Measurements from ENCODE around the gene ISLR. TPM values are rescaled to one million over a fixed set of nuclear protein-coding genes. Genes with fewer than 3 reads are reported as not detected.

Gene ISLR
- total RNA-seq, 1 donor, result 106 TPM

DNA sequence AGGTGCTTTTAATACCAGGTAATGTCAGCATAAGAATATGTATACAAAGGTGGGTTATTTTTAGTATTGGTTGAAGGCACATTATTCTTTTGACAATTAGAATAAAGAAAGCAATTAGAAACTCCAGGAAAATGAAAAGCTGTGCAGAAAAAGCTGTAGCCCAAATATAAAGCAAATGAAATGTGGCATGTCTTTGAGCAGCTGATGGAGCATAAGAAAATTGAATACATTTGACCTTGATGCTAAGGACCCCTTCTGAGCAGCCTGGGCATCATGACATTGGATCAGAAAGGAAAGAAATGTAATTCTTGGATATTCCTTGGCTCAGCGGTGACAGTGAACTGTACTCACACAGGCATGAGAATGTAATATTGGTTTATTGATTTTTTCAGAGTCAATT is 8.0 kb upstream of the ISLR start:
- no peak for DNase-seq (ENCODE audit: insufficient read length, low spot score, missing footprints)
- TF ChIP-seq, protein P1, sequence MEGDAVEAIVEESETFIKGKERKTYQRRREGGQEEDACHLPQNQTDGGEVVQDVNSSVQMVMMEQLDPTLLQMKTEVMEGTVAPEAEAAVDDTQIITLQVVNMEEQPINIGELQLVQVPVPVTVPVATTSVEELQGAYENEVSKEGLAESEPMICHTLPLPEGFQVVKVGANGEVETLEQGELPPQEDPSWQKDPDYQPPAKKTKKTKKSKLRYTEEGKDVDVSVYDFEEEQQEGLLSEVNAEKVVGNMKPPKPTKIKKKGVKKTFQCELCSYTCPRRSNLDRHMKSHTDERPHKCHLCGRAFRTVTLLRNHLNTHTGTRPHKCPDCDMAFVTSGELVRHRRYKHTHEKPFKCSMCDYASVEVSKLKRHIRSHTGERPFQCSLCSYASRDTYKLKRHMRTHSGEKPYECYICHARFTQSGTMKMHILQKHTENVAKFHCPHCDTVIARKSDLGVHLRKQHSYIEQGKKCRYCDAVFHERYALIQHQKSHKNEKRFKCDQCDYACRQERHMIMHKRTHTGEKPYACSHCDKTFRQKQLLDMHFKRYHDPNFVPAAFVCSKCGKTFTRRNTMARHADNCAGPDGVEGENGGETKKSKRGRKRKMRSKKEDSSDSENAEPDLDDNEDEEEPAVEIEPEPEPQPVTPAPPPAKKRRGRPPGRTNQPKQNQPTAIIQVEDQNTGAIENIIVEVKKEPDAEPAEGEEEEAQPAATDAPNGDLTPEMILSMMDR (IDR thresholded peaks at IDR 0.05; ENCODE audit: extremely low read depth, low read depth, low read length), result no peak
- Histone ChIP-seq H3K4me2 (ENCODE audit: insufficient read depth, low read length) (no peak overlapping the region), H3K36me3 (ENCODE audit: insufficient read depth, low read length) (no peaks in the 10 kb centered on the region), H3K9me3 (ENCODE audit: low read depth, low read length) (no peaks in the 10 kb centered on the region), H3K4me1 (ENCODE audit: insufficient read depth, low read length) (no peaks in the 10 kb centered on the region), H2AFZ (ENCODE audit: low read length) (no peak overlapping the region), H4K20me1 (ENCODE audit: insufficient read depth, low read length) (no peaks in the 10 kb centered on the region), H3K4me3 (ENCODE audit: insufficient read depth, low read length) (no peak overlapping the region), H3K79me2 (ENCODE audit: insufficient read depth, low read length) (no peaks in the 10 kb centered on the region), H3K27me3 (ENCODE audit: insufficient read depth, low read length) (peaks cover 3% of the 10 kb centered on the region), H3K27ac (ENCODE audit: low read depth, low read length) (no peak overlapping the region)

DNA sequence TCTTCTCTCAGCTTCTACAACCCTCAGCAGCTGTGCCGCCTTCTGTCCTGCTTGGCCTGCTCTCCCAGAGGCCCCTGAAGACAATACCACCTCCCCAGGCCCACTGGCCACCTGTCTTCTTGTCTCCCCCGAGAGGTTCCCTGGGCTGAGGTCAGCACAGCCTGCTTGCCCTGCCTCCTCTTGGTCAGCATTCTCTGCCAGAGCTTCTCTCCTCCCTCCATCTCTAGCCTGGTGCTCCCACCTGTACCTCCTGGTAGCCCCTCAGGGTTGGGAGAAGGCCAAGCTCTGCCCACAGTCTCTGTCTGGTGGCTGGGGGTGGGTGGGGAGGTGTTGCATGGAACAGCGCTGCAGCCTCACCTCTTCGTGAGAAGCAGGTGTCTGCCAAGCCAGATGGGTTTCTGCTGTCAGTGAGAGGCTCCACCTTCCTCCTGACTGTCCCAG is 5.6 kb upstream of the ISLR start:
- Histone ChIP-seq H4K20me1 (ENCODE audit: insufficient read depth, low read length) (no peaks in the 10 kb centered on the region), H3K9me3 (ENCODE audit: low read depth, low read length) (no peaks in the 10 kb centered on the region), H3K4me2 (ENCODE audit: insufficient read depth, low read length) (no peak overlapping the region), H3K4me3 (ENCODE audit: insufficient read depth, low read length) (no peak overlapping the region), H3K79me2 (ENCODE audit: insufficient read depth, low read length) (no peaks in the 10 kb centered on the region), H3K36me3 (ENCODE audit: insufficient read depth, low read length) (no peaks in the 10 kb centered on the region), H3K4me1 (ENCODE audit: insufficient read depth, low read length) (peaks cover 3% of the 10 kb centered on the region), H3K27ac (ENCODE audit: low read depth, low read length) (no peak overlapping the region), H3K27me3 (ENCODE audit: insufficient read depth, low read length) (peaks cover 3% of the 10 kb centered on the region), H2AFZ (ENCODE audit: low read length) (no peak overlapping the region)
- TF ChIP-seq, protein P1 (IDR thresholded peaks at IDR 0.05; ENCODE audit: extremely low read depth, low read depth, low read length), result no peak
- DNase-seq (ENCODE audit: insufficient read length, low spot score, missing footprints), result no peak

DNA sequence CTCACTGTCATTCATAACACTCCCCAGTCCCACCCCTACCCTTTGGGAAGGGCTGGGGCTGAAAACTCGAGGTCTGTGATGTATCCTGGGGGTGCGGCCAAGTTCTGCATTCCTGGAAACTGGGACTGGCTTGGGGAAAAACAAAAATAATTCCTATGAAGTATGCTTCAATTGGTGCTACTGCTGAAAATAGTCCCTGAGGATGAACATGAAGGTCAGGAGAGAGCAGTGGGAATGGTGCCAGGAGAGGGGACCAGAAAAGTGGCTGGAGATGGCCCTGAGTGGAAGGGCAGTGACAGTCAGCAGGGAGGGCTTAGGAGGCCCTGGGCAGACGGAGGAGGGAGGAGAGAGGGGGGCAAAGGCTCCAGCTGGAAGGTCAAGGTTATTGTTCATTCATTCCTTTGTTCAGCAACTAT is 4.8 kb upstream of the ISLR start:
- Histone ChIP-seq H3K27me3 (ENCODE audit: insufficient read depth, low read length) (peaks cover 3% of the 10 kb centered on the region), H4K20me1 (ENCODE audit: insufficient read depth, low read length) (no peaks in the 10 kb centered on the region), H3K79me2 (ENCODE audit: insufficient read depth, low read length) (no peaks in the 10 kb centered on the region), H2AFZ (ENCODE audit: low read length) (no peak overlapping the region), H3K4me2 (ENCODE audit: insufficient read depth, low read length) (no peak overlapping the region), H3K4me3 (ENCODE audit: insufficient read depth, low read length) (no peak overlapping the region), H3K4me1 (ENCODE audit: insufficient read depth, low read length) (peaks cover 11% of the 10 kb centered on the region), H3K9me3 (ENCODE audit: low read depth, low read length) (no peaks in the 10 kb centered on the region), H3K36me3 (ENCODE audit: insufficient read depth, low read length) (no peaks in the 10 kb centered on the region), H3K27ac (ENCODE audit: low read depth, low read length) (no peak overlapping the region)
- TF ChIP-seq, protein P1 (IDR thresholded peaks at IDR 0.05; ENCODE audit: extremely low read depth, low read depth, low read length), result no peak
- DNase-seq (ENCODE audit: insufficient read length, low spot score, missing footprints), result no peak

DNA sequence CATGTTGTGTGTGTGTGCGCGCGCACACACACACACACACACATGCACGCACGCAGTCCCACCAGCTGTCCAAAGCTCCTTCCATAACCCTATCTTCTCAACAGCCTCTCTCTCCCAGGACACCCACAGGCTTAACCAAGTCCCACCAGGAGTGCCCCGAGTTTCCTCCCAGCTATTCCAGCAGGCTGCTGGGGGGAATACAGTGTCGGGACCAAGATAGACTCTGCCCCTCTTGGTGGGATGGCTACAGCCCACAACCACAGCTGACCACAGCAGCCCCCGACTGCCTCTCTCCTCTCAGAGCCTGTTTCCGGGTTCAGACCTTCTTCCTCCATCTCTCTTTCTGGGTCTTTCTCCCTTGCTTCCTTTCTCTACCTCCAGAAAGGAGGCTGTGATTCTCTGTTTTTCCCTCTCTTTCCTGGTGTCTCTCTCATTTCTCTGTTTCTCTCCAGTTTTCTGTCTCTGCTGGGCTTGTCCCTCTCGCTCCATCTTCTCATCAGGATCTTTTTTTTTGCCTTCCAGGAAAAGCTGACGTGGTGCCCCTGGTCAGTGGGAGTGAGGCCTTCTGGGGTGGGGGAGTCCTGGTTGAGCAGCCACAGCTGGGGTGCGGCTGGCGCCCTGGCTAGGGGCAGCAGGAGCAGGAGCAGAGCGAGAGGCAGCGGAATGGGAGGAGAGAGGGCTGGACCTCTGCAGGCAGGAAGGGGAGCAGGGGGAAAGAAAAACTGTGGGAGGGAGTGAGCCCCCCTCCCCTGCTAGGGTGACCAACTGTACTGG is 3.3 kb upstream of the ISLR start:
- TF ChIP-seq, protein P1 (IDR thresholded peaks at IDR 0.05; ENCODE audit: extremely low read depth, low read depth, low read length), result no peak
- Histone ChIP-seq H2AFZ (ENCODE audit: low read length) (no peak overlapping the region), H3K4me1 (ENCODE audit: insufficient read depth, low read length) (peaks cover 14% of the 10 kb centered on the region), H3K4me2 (ENCODE audit: insufficient read depth, low read length) (no peak overlapping the region), H3K36me3 (ENCODE audit: insufficient read depth, low read length) (no peaks in the 10 kb centered on the region), H3K79me2 (ENCODE audit: insufficient read depth, low read length) (no peaks in the 10 kb centered on the region), H3K27ac (ENCODE audit: low read depth, low read length) (no peak overlapping the region), H3K27me3 (ENCODE audit: insufficient read depth, low read length) (no peaks in the 10 kb centered on the region), H4K20me1 (ENCODE audit: insufficient read depth, low read length) (no peaks in the 10 kb centered on the region), H3K9me3 (ENCODE audit: low read depth, low read length) (no peaks in the 10 kb centered on the region), H3K4me3 (ENCODE audit: insufficient read depth, low read length) (no peak overlapping the region)
- no peak for DNase-seq (ENCODE audit: insufficient read length, low spot score, missing footprints)
